CD4-positive, alpha-beta T cell treated with Interleukin-2 at 100 ng/mL for 4 hours (primary cell): ENCODE measurements around the gene TTC38.
"Not testable (repeated sequence)": the region's sequence is repeated elsewhere in the genome, so short reads cannot be mapped to it uniquely, and the experiment has no call there.

Source experiments
- DNase-seq: peaks from one replicate; pipeline ENCODE4 v3.0.0-alpha.2; 2020; ENCODE audit warnings: low spot score

TTC38 gene

GRCh38 chr22:46296257-46297150 is 28.7 kb downstream of the TTC38 start, which contains the start of gene GTSE1:
TSS of gene GTSE1 (plus strand) at chr22:46296870. CDS start at chr22:46297401, 531 bp downstream.
- DNase-seq: peak; percentile 98

GRCh38 chr22:46297151-46297812 is 29.5 kb downstream of the TTC38 start:
- no peak for DNase-seq

- DNase-seq: no peak
Observed at GRCh38 chr22:46299101-46299500, 31.3 kb downstream of the TTC38 start.

- DNase-seq: no peak
Observed at GRCh38 chr22:46300491-46300890, 32.7 kb downstream of the TTC38 start.

GRCh38 chr22:46303347-46303965 is 35.6 kb downstream of the TTC38 start:
- no peak for DNase-seq

- no peak for DNase-seq
Observed at GRCh38 chr22:46308283-46308988, 40.6 kb downstream of the TTC38 start.

GRCh38 chr22:46309526-46310085 is 41.8 kb downstream of the TTC38 start:
- no peak for DNase-seq

GRCh38 chr22:46312056-46312455 is 44.2 kb downstream of the TTC38 start:
- no peak for DNase-seq

- not testable (repeated sequence) for DNase-seq
Observed at GRCh38 chr22:46312848-46313247, 45.0 kb downstream of the TTC38 start.

- DNase-seq: no peak
Observed at GRCh38 chr22:46315976-46316375, 48.2 kb downstream of the TTC38 start.

- no peak for DNase-seq
Observed at GRCh38 chr22:46317646-46318045, 49.8 kb downstream of the TTC38 start.

GRCh38 chr22:46318576-46318975 is 50.8 kb downstream of the TTC38 start:
- no peak for DNase-seq

GRCh38 chr22:46319319-46319718 is 51.5 kb downstream of the TTC38 start:
- DNase-seq: no peak

GRCh38 chr22:46320166-46320710 is 52.4 kb downstream of the TTC38 start:
- DNase-seq: no peak

GRCh38 chr22:46320716-46321386 is 53.0 kb downstream of the TTC38 start:
- DNase-seq: no peak

- no peak for DNase-seq
Observed at GRCh38 chr22:46322711-46323110, 54.9 kb downstream of the TTC38 start.

GRCh38 chr22:46323162-46323561 is 55.4 kb downstream of the TTC38 start:
- no peak for DNase-seq

- no peak for DNase-seq
Observed at GRCh38 chr22:46326066-46326680, 58.4 kb downstream of the TTC38 start.

GRCh38 chr22:46327691-46328465 is 60.1 kb downstream of the TTC38 start:
- DNase-seq: no peak

GRCh38 chr22:46328797-46329196 is 61.0 kb downstream of the TTC38 start:
- no peak for DNase-seq
